GM18511 (cell line): Measurements from ENCODE around the gene SCRN3.
"Not testable (repeated sequence)": the region's sequence is repeated elsewhere in the genome, so short reads cannot be mapped to it uniquely, and the experiment has no call there.

Source experiments
- ATAC-seq: cut with Tn5 transposase; IDR thresholded peaks from one replicate; pipeline ENCODE4 v1.9.1; 2021; ENCODE audit warnings: mild to moderate bottlenecking, moderate library complexity; ENCODE audit not compliant: unreplicated experiment

SCRN3 gene

DNA sequence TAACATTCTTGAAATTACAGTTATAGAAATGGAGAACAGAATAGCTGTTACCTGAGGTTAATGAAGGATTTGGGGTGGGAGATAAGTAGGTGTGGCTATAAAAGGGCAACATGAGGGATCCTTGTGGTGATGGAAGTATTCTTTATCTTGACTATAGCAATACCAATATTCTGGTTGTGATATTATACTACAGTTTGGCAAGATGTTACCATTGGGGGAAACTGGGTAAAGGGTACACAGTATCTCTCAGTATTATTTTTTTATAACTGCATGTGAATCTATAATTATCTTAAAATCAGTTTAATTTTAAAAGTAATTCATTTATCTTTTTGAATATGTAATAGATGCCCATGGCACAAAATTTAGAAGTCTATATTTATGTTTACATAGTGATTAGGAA, 8.1 kb downstream of the SCRN3 start:
- no peak for ATAC-seq

DNA sequence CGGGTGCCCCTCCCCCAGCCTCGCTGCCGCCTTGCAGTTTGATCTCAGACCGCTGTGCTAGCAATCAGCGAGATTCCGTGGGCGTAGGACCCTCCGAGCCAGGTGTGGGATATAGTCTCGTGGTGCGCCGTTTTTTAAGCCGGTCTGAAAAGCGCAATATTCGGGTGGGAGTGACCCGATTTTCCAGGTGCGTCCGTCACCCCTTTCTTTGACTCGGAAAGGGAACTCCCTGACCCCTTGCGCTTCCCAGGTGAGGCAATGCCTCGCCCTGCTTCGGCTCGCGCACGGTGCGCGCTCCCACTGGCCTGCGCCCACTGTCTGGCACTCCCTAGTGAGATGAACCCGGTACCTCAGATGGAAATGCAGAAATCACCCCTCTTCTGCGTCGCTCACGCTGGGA, 14.5 kb downstream of the SCRN3 start:
- ATAC-seq: not testable (repeated sequence)

DNA sequence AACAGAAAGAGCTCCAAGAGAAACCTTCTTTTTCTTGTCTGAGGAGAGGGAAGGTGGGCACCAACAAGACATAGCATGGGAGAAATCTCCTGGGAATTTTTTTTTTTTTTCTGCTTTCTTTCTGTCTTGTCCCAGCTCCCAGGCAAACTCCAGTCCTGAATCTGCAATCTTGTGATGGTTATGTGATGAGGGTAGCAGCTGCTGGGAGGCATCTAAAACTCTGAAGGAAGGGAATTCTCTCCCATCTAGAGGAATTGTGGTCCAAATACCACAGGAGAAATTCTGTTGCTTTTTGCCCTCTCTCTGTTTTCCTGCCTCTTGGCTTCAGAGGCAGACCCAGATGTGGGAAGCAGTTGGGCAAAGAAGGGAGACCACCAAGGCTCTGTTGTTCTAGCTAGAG, 16.7 kb downstream of the SCRN3 start:
- ATAC-seq: no peak

DNA sequence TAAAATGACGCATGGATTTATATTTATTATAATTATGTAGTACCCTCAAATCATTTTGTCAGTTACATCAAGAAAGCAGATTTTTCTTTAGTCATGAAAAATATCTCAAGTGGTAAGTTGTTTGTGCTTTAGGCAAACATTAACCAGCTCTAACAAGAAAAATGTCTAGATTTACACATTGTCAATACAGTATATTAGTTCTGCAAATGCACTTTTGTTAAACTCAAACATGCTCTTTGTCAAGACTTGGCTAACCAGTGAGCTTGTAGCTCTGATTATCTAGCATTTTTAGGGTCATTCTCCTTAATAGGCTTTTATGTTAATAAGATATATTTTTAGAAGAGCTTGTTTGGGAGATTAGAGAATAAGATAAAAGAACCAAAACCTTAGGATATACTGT, 32.7 kb downstream of the SCRN3 start:
- no peak for ATAC-seq

DNA sequence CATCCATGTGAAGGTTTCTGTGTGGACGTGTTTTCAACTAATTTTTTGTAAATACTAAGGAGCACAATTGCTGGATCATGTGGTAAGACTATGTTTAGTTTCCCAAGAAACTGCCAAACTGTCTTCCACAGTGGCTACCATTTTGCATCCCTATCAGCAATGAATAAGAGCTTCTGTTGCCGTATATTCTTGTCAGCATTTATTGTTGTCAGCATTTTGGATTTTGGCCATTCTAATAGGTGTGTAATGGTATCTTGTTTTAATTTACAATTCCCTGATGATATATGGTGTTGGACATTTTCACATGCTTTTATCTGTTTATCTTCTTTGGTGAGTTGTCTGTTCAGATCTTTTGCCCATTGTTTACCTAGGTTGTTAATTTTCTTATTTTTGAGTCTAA, 34.5 kb downstream of the SCRN3 start:
- ATAC-seq: no peak

DNA sequence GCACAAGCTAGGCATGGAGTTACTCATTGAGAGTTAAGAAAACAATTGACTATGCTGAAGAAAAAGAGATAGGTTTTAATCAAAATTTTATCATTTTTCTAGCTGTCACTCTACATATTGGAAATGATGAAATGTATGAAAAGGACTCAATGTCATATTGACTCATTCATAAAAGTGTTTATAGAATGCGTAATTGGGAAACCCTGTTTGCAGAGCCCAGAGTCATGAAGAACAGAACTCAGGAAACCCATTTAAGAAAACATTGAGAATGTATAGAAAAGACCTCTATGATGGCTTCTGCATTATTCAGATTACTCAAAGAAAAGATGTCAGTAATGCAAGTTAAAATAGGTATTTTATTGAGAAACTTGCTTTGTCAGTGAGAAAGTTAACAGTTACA, 36.4 kb downstream of the SCRN3 start:
- no peak for ATAC-seq

- ATAC-seq: no peak
These were observed 40.8 kb downstream of the SCRN3 start for GRCh38 chr2:174436351-174436750.

- ATAC-seq: no peak
These were observed 42.8 kb downstream of the SCRN3 start for GRCh38 chr2:174438146-174438886.

DNA sequence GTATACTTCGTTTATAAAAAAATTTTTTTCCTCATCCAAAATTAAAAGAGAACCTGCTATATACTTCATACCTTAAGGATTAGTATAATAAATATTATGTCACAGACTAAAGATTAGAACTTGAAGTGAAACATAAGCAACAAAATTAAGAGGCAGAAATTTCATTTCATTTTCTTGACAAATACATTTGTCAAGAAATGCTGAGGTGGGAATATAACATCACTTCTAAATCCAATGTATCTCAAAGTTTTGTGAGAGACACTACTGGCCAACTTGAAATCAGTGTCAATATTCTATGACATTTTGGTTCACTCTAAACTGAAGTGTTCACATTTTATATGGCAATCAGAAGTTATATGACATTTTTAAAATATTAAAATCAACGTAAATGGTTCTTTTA, 43.8 kb downstream of the SCRN3 start:
- no peak for ATAC-seq

- no peak for ATAC-seq
These were observed 44.4 kb downstream of the SCRN3 start for GRCh38 chr2:174439950-174440349.

GRCh38 chr2:174442546-174443510, 47.3 kb downstream of the SCRN3 start:
- no peak for ATAC-seq

DNA sequence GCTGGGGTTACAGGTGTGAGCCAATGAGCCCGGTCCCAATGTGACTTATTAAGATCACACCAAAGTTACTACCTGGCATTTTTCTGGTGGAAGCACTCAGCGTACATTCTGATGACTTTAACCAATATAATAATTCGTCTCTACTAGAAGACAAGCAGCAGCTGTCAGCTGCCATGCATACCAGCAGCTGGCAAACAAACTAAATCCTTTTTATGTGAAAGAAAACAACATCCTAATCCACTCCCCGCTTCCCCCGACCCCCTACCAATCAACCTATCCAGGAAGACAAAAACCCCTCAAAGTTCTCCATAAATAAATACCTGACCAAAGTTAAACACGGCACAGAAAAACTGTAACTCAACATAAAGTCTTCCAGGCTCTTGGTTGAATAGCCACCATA, 49.2 kb downstream of the SCRN3 start:
- no peak for ATAC-seq

- no peak for ATAC-seq
These were observed 49.7 kb downstream of the SCRN3 start for GRCh38 chr2:174445248-174445647.

- no peak for ATAC-seq
These were observed 51.0 kb downstream of the SCRN3 start for GRCh38 chr2:174446531-174446930.

DNA sequence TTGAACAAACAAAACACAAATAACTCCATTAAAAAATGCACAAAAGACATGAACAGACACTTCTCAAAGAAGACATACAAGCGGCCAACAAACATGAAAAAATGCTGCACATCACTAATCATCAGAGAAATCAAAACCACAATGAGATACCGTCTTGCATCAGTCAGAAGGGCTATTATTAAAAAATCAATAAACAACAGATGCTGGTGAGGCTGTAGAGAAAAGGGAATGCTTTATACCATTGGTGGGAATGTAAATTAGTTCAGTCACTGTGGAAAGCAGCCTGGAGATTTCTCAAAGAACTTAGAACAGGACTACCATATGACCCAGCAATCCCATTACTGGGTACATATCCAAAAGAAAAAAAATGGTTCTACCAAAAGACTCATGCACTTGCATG, 53.5 kb downstream of the SCRN3 start:
- ATAC-seq: no peak

DNA sequence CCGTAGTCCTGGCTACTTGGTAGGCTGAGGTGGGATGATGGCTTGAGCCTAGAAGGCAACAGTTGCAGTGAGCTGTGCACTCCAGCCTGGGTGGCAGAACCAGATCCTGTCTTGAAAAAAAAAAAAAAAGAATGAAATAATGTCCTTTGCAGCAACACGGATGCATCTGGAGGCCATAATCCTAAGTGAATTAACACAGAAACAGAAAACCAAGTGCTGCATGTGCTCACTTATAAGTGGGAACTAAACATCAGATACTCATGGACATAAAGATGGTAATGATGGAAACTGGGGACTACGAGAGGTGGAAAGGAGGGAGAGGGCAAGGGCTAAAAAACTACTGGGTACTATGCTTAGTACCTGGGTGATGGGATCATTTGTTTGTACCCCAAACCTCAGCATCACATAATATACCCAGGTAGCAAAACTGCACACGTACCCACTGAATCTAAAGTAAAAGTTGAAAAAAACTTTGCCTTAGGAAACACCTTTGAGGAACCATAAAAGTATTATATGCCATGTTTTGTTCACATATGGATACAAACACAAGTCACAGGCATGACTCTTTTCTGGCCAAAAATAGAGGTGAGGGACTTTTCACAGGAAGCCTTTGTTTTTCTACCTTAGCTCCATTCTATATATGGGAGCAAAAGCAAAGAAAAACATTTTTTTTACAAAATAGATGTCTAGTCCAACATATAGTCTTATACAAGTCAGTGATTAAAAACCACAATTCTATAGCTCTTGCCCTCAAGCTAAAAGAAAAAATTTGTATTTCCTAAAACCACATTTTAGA, 54.7 kb downstream of the SCRN3 start:
- ATAC-seq: no peak

- ATAC-seq: no peak
These were observed 59.0 kb downstream of the SCRN3 start for GRCh38 chr2:174454566-174454965.

GRCh38 chr2:174461221-174461620, 65.7 kb downstream of the SCRN3 start:
- no peak for ATAC-seq

DNA sequence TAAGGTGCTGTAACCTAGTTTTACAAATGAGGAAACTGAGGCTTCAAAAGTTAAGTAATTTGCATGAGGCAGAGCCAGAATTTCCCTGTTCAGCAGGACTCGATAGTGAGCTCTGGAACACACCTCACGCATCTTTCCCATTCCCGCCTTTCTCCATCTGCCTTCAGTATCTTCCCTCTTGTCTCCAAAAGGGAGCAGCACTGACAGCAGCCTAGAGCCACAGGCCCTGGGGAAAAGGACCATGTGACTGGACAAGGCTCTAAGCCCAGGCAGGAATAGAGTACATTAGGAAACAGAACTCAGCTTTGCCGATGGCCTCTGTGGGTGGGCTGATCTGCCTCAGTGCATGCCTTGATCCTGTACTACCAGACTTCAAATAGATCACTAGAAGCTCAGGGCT, 69.8 kb downstream of the SCRN3 start:
- no peak for ATAC-seq

- no peak for ATAC-seq
These were observed 78.3 kb downstream of the SCRN3 start for GRCh38 chr2:174473796-174474195.

- no peak for ATAC-seq
These were observed 82.2 kb downstream of the SCRN3 start for GRCh38 chr2:174477759-174478158.
